Measurements from ENCODE around the gene HOXC5. TPM values are rescaled to one million over a fixed set of nuclear protein-coding genes. Genes with fewer than 3 reads are reported as not detected.

HOXC5 gene
- total RNA-seq, 1 donor from 2014 or later, result not detected

- peak overlapping the region; percentile 59 for H3K4me3 Mint-ChIP-seq
- H3K4me1 Mint-ChIP-seq, result peaks cover 25% of the 10 kb centered on the region
- intact Hi-C loops (cut with micrococcal nuclease), result no loop called here
- CTCF ChIA-PET, result no interaction called here
- no peak for TF ChIP-seq CTCF (IDR thresholded peaks at IDR 0.05)
- no peaks in the 10 kb centered on the region for H3K36me3 Mint-ChIP-seq (ENCODE audit: low read depth)
- peaks cover 55% of the 10 kb centered on the region for H3K27me3 Mint-ChIP-seq
- H3K27ac Mint-ChIP-seq, result peak overlapping the region; percentile 69
- DNase-seq, result no peak
- no peak for ATAC-seq (ENCODE audit: low read depth)
- no peaks in the 10 kb centered on the region for H3K9me3 Mint-ChIP-seq
- POLR2A ChIA-PET, result no interaction called here
Observed at GRCh38 chr12:54019924-54020590, 12.8 kb upstream of the HOXC5 start.

GRCh38 chr12:54020591-54021405, 12.1 kb upstream of the HOXC5 start:
- DNase-seq (no peak), ATAC-seq (ENCODE audit: low read depth) (no peak)
- peaks cover 52% of the 10 kb centered on the region for H3K27me3 Mint-ChIP-seq
- H3K36me3 Mint-ChIP-seq (ENCODE audit: low read depth), result no peaks in the 10 kb centered on the region
- no peak overlapping the region for H3K4me3 Mint-ChIP-seq
- POLR2A ChIA-PET, result no interaction called here
- TF ChIP-seq CTCF (IDR thresholded peaks at IDR 0.05), result no peak
- H3K9me3 Mint-ChIP-seq, result no peaks in the 10 kb centered on the region
- H3K4me1 Mint-ChIP-seq, result peaks cover 25% of the 10 kb centered on the region
- intact Hi-C loops (cut with micrococcal nuclease), result no loop called here
- CTCF ChIA-PET, result no interaction called here
- H3K27ac Mint-ChIP-seq, result no peak overlapping the region

GRCh38 chr12:54021432-54022013, 11.3 kb upstream of the HOXC5 start:
- ChIA-PET CTCF (no interaction called here), POLR2A (no interaction called here)
- Mint-ChIP-seq H3K4me1 (peaks cover 25% of the 10 kb centered on the region), H3K27ac (no peak overlapping the region), H3K27me3 (peaks cover 57% of the 10 kb centered on the region), H3K9me3 (no peaks in the 10 kb centered on the region), H3K36me3 (ENCODE audit: low read depth) (no peaks in the 10 kb centered on the region), H3K4me3 (peak overlapping the region; percentile 15)
- intact Hi-C loops (cut with micrococcal nuclease), result no loop called here
- DNase-seq (no peak), ATAC-seq (ENCODE audit: low read depth) (no peak)
- no peak for TF ChIP-seq CTCF (IDR thresholded peaks at IDR 0.05)

GRCh38 chr12:54022960-54023884, 9.6 kb upstream of the HOXC5 start:
- CTCF ChIA-PET, result interaction anchor here (0.6 kb wide), 1 partner anchor 178 kb away, joined by 3 read pairs; no protein-coding TSS in a partner anchor
- POLR2A ChIA-PET, result interaction anchor here (0.6 to 1.2 kb wide), 2 partner anchors 14 to 32 kb away, joined by 3 to 9 read pairs; partner anchors contain the start of gene HOXC8
- no peak for TF ChIP-seq CTCF (IDR thresholded peaks at IDR 0.05)
- Mint-ChIP-seq H3K27ac (no peak overlapping the region), H3K4me1 (peaks cover 18% of the 10 kb centered on the region), H3K36me3 (ENCODE audit: low read depth) (no peaks in the 10 kb centered on the region), H3K9me3 (no peaks in the 10 kb centered on the region), H3K4me3 (no peak overlapping the region), H3K27me3 (peaks cover 62% of the 10 kb centered on the region)
- DNase-seq, result no peak
- intact Hi-C loops (cut with micrococcal nuclease), result no loop called here
- ATAC-seq (ENCODE audit: low read depth), result no peak
